Neuronal stem cell (in vitro differentiated cells): Measurements from ENCODE around the gene FAM47E. TPM values are rescaled to one million over a fixed set of nuclear protein-coding genes. Genes with fewer than 3 reads are reported as not detected.
A peak's percentile ranks its signal among the peaks of the same experiment; 100 is the strongest.

ENCODE experiments used
- DNase-seq: peaks from one replicate; pipeline ENCODE4 v3.0.0-alpha.2; 2013; ENCODE audit warnings: low spot score
- H2AFZ ChIP-seq: one replicate; pipeline ENCODE4 v1.6.1; 2013; ENCODE audit warnings: mild to moderate bottlenecking, low read length, inconsistent platforms
- H2AK5ac ChIP-seq: 2 replicates; pipeline ENCODE4 v1.6.1; 2013; ENCODE audit warnings: low read depth, mild to moderate bottlenecking, inconsistent platforms, low read length, moderate library complexity, mixed read lengths
- H2BK120ac ChIP-seq: 2 replicates; pipeline ENCODE4 v1.6.1; 2013; ENCODE audit warnings: low read depth, mild to moderate bottlenecking, inconsistent platforms, low read length, moderate library complexity, mixed read lengths
- H2BK12ac ChIP-seq: one replicate; pipeline ENCODE4 v1.6.1; 2013; ENCODE audit warnings: low read length, inconsistent platforms
- H2BK15ac ChIP-seq: 2 replicates; pipeline ENCODE4 v1.6.1; 2013; ENCODE audit warnings: mild to moderate bottlenecking, low read length, inconsistent platforms, mixed read lengths
- H2BK5ac ChIP-seq: one replicate; pipeline ENCODE4 v1.6.1; 2013; ENCODE audit warnings: inconsistent platforms, mild to moderate bottlenecking, low read length, moderate library complexity
- H3K14ac ChIP-seq: one replicate; pipeline ENCODE4 v1.6.1; 2013; ENCODE audit warnings: low read length, inconsistent platforms
- H3K18ac ChIP-seq: 2 replicates; pipeline ENCODE4 v1.6.1; 2013; ENCODE audit warnings: low read length, inconsistent platforms
- H3K23ac ChIP-seq: 2 replicates; pipeline ENCODE4 v1.6.1; 2013; ENCODE audit warnings: low read depth, mild to moderate bottlenecking, mixed read lengths, low read length, inconsistent platforms; ENCODE audit not compliant: poor library complexity
- H3K27ac ChIP-seq: replicated peaks from 3 replicates; pipeline ENCODE4 v1.5.1; 2013; ENCODE audit warnings: low read length, inconsistent platforms
- H3K27me3 ChIP-seq, 3 experiments: 2 replicates each; pipeline ENCODE4 v1.6.1; 2013; ENCODE audit warnings: low read length in 3 of 3, mild to moderate bottlenecking in 2 of 3, inconsistent platforms in 1 of 3, low read depth in 1 of 3, mixed read lengths in 1 of 3, moderate library complexity in 1 of 3; ENCODE audit not compliant: control insufficient read depth in 3 of 3, insufficient read depth in 3 of 3
- H3K36me3 ChIP-seq, 2 donors: replicated peaks in 1 of 2; 2 replicates each; pipeline ENCODE4 v1.6.1; 2013; ENCODE audit warnings: low read length in 2 of 2; ENCODE audit not compliant: control insufficient read depth in 2 of 2, insufficient read depth in 2 of 2
- H3K4ac ChIP-seq: 2 replicates; pipeline ENCODE4 v1.6.1; 2013; ENCODE audit warnings: inconsistent platforms, mild to moderate bottlenecking, low read length, moderate library complexity
- H3K4me1 ChIP-seq, 2 donors: 1 replicate in 1 of 2; 2 replicates in 1 of 2; pipeline ENCODE4 v1.6.1; 2013; ENCODE audit warnings: low read length in 2 of 2, low read depth in 1 of 2; ENCODE audit not compliant: control insufficient read depth in 2 of 2, insufficient read depth in 1 of 2
- H3K4me2 ChIP-seq: one replicate; pipeline ENCODE4 v1.6.1; 2013; ENCODE audit warnings: mild to moderate bottlenecking, low read length, inconsistent platforms; ENCODE audit not compliant: insufficient read depth, poor library complexity, severe bottlenecking
- H3K4me3 ChIP-seq, 2 donors: 2 replicates each; pipeline ENCODE4 v1.5.1; 2013; ENCODE audit warnings: low read length in 2 of 2, mild to moderate bottlenecking in 2 of 2, inconsistent platforms in 1 of 2, moderate library complexity in 1 of 2
- H3K79me1 ChIP-seq: one replicate; pipeline ENCODE4 v1.6.1; 2013; ENCODE audit warnings: low read depth, mild to moderate bottlenecking, inconsistent platforms, low read length, moderate library complexity
- H3K9ac ChIP-seq: one replicate; pipeline ENCODE4 v1.6.1; 2013; ENCODE audit warnings: mild to moderate bottlenecking, low read depth, low read length, inconsistent platforms; ENCODE audit not compliant: poor library complexity
- H3K9me3 ChIP-seq, 2 donors: replicated peaks in 1 of 2; 2 replicates each; pipeline versions ENCODE3 to v1.6.1; 2013; ENCODE audit warnings: low read length in 2 of 2, mild to moderate bottlenecking in 2 of 2, inconsistent platforms in 1 of 2, low read depth in 1 of 2, mixed read lengths in 1 of 2, moderate library complexity in 1 of 2; ENCODE audit not compliant: control insufficient read depth in 2 of 2, insufficient read depth in 1 of 2
- H4K8ac ChIP-seq: one replicate; pipeline ENCODE4 v1.6.1; 2013; ENCODE audit warnings: low read depth, mild to moderate bottlenecking, inconsistent platforms, low read length, moderate library complexity
- H4K91ac ChIP-seq: one replicate; pipeline ENCODE4 v1.6.1; 2013; ENCODE audit warnings: low read length, low read depth, mild to moderate bottlenecking, inconsistent platforms; ENCODE audit not compliant: poor library complexity
- WGBS, 2 donors: extraction: QIAGEN DNeasy Blood & Tissue Kit; methylation state at CpG; one replicate each; pipeline ENCODE4 v1.1.7; 2013; ENCODE audit warnings: missing lambda C conversion rate in 2 of 2, mixed read lengths in 1 of 2; ENCODE audit not compliant: insufficient read length in 2 of 2, insufficient replicate concordance in 1 of 2; ENCODE audit errors: extremely low coverage in 2 of 2; 5-methylcytosine and 5-hydroxymethylcytosine counted together
- polyA plus RNA-seq, 2 experiments: library from polyadenylated mRNA; stranded (reverse); fragments of 200-250 nt; gene quantifications; one replicate each; pipeline ENCODE4 v1.2.3, GENCODE V29; 2013

Gene FAM47E, protein sequence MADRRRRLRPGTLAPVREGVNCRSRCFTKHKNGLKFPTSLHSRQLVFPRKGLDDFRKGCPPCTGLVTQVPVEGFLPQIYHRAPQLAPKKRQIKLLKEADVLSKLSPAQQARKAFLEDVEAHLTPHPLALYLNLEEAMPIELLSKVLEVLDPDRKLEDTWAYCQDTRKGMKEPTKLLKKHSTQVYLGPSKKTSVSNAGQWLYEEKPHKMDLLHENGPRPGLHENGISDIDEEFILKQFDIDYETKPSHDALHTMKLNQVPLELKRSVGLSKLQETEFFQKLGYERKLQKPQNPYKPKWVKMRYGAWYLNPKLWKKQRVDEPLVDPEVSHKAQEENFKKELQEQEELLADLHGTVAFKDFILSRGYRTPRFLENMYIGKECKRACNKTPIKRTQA
- 7.5 TPM for polyA plus RNA-seq (2013, experiment 1 of 2)
- polyA plus RNA-seq (2013, experiment 2 of 2) = 5.0 TPM

DNA sequence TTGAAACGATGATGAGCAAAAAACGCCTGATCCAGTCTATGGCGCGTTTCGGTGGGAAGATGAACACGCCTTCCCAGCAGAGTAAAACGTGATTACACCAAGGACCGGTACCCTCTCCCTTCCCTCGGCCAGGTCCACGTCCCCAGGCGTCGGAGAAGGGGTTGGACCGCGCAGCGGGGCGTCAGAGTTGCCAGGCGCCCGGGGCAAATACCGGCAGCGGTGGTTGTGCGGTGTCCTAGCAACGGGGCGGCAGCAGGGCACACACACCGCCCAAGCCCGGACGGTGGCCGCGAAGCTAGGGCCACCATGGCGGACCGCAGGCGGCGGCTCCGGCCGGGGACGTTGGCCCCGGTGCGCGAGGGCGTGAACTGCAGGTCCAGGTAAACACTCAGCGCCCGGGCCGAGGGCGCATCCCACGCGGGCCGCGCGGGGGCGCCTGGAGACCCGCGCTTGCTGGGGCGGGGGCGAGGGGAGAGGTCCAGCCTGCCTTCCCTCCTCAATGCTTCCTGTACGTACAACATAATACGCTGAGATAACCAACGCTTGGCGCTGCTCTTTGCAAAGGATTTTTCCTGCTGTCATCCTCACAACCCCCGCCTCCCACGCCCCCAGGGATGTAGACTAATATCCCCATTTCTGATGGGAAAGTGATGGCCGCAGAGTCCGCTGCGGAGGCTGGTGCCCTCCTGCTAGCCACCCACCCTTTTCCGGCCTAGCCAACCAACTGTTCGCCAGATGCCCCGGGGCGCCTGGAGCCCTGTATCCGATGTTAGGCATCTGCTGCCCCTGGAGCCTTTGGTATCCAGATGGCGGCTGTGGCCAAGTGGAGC, at the start of gene FAM47E:
Gene FAM47E (plus strand): TSS at position 281 of the 830 bp plus-strand sequence. CDS start 26 bp downstream, at position 307.
- no CpG with 5 or more reads among the region's 68 CpGs for WGBS, 2 donors

DNA sequence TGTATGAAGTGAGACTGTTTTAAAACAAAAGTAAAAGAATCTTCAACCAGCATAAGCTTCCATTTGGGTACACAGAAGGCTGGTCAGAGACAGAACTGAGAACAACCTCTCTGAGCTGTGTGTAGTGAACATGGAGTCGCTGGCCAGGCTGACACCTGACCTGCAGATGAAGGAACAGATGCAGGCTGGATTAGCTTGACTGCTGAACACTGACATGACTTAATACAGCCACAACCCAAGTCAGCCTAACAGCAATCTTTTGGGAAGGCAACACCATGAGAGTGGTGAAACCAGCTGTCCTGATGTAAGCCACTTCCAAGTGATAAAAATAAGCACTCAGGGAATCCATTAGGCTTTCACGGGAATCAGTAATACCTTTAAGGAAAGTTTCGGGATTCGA, 48.0 kb upstream of the FAM47E start:
- no peak for DNase-seq

More for the DNA sequence above, at the start of gene FAM47E:
- Histone ChIP-seq H3K4me2 (peak within 1 kb of the TSS; percentile 76), H3K79me1 (no peaks in the 10 kb centered on the region), H3K14ac (peak within 1 kb of the TSS; percentile 95), H2AFZ (peak within 1 kb of the TSS; percentile 97), H3K18ac (peak within 1 kb of the TSS; percentile 95), H3K4ac (no peak within 1 kb of the TSS), H3K4me3 (peak within 1 kb of the TSS; percentile 55 to 82), H3K4me1 (peaks cover 6 to 8% of the 10 kb centered on the region in 2 donors), H2BK12ac (peak within 1 kb of the TSS; percentile 46), H3K27me3 (peaks cover 0 to 24% (median 2%) of the 10 kb centered on the region in 3 experiments), H3K9ac (peak within 1 kb of the TSS; percentile 80), H2AK5ac (peak within 1 kb of the TSS; percentile 91), H2BK120ac (peak within 1 kb of the TSS; percentile 78), H2BK5ac (peak within 1 kb of the TSS; percentile 59), H4K8ac (no peak within 1 kb of the TSS), H2BK15ac (peak within 1 kb of the TSS; percentile 54), H3K27ac (no peak within 1 kb of the TSS), H4K91ac (no peak within 1 kb of the TSS), H3K36me3 (no peaks in the 10 kb centered on the region), H3K23ac (peak within 1 kb of the TSS; percentile 76), H3K9me3 (no peaks in the 10 kb centered on the region)
- peak; percentile 77 for DNase-seq

DNA sequence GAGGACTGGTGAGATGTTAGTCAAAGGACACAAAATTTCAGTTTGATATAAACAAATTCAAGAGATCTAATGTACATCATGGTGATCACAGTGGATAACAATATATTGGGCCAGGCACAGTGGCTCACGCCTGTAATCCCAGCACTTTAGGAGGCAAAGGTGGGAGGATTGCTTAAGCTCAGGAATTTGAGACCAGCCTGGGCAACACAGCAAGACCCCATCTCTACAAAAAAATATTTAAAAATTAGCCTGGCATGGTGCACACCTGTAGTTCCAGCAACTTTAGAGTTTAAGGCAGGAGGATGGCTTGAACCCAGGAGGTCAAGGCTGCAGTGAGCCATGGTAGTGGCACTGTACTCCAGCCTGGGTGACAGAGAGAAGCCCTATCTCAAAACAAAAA, 46.6 kb upstream of the FAM47E start:
- DNase-seq = no peak
- Histone ChIP-seq H3K4me3 (no peak overlapping the region), H2AK5ac (no peak overlapping the region), H3K18ac (no peak overlapping the region), H3K9ac (no peak overlapping the region), H4K91ac (no peak overlapping the region), H2BK120ac (no peak overlapping the region), H3K27ac (no peak overlapping the region), H3K27me3 (no peaks in the 10 kb centered on the region), H3K14ac (no peak overlapping the region), H2BK5ac (no peak overlapping the region), H3K9me3 (no peaks in the 10 kb centered on the region), H4K8ac (no peak overlapping the region), H3K23ac (no peak overlapping the region), H3K4me2 (no peak overlapping the region), H3K4ac (no peak overlapping the region), H3K4me1 (no peaks in the 10 kb centered on the region), H2BK12ac (no peak overlapping the region), H3K79me1 (peaks cover 2% of the 10 kb centered on the region), H3K36me3 (peaks cover 2 to 10% of the 10 kb centered on the region in 2 donors), H2AFZ (no peak overlapping the region), H2BK15ac (no peak overlapping the region)
- WGBS, 2 donors = no CpG with 5 or more reads among the region's 1 CpG

More for the DNA sequence above, 48.0 kb upstream of the FAM47E start:
- H3K36me3 ChIP-seq = peaks cover 0 to 4% of the 10 kb centered on the region in 2 donors
- WGBS, 2 donors = no CpG with 5 or more reads among the region's 4 CpGs
- no peak overlapping the region for H2AFZ ChIP-seq
- no peak overlapping the region for H2BK120ac ChIP-seq
- no peak overlapping the region for H3K4ac ChIP-seq
- no peak overlapping the region for H3K4me3 ChIP-seq
- H3K23ac ChIP-seq = no peak overlapping the region
- no peak overlapping the region for H3K18ac ChIP-seq
- no peak overlapping the region for H3K9ac ChIP-seq
- no peak overlapping the region for H3K4me2 ChIP-seq
- no peak overlapping the region for H3K14ac ChIP-seq
- no peak overlapping the region for H3K27ac ChIP-seq
- H3K27me3 ChIP-seq = no peaks in the 10 kb centered on the region
- no peak overlapping the region for H2AK5ac ChIP-seq
- H2BK5ac ChIP-seq = no peak overlapping the region
- H3K79me1 ChIP-seq = no peaks in the 10 kb centered on the region
- H4K91ac ChIP-seq = no peak overlapping the region
- H4K8ac ChIP-seq = no peak overlapping the region
- H3K9me3 ChIP-seq = no peaks in the 10 kb centered on the region
- no peak overlapping the region for H2BK15ac ChIP-seq
- H3K4me1 ChIP-seq = peaks cover under 1 to 1% of the 10 kb centered on the region in 2 donors
- H2BK12ac ChIP-seq = no peak overlapping the region

DNA sequence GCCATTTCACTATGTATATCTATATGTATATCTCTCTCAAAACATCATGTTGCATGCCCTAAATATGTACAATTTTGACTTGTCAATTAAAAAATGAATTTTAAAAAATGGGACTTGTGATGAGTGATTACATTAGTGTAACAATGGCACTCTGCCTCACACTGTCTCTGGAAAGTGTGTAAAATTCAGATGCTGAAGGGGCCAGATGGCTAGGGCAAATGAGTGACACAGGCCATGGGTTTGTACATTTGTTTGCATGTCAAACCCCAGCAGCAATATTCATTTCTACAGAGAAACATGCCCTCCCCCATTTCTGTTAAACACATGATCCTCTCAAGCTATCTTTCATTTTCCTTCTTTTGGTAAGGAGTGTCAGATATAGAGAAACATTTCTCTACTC, 46.0 kb upstream of the FAM47E start:
- Histone ChIP-seq H3K4me1 (no peaks in the 10 kb centered on the region), H3K23ac (no peak overlapping the region), H3K27ac (no peak overlapping the region), H4K8ac (no peak overlapping the region), H3K36me3 (peaks cover 2 to 15% of the 10 kb centered on the region in 2 donors), H3K79me1 (peaks cover 2% of the 10 kb centered on the region), H3K4ac (no peak overlapping the region), H2BK15ac (no peak overlapping the region), H2BK12ac (no peak overlapping the region), H3K14ac (no peak overlapping the region), H3K9me3 (no peaks in the 10 kb centered on the region), H2BK5ac (no peak overlapping the region), H3K18ac (no peak overlapping the region), H3K4me2 (no peak overlapping the region), H3K9ac (no peak overlapping the region), H3K27me3 (no peaks in the 10 kb centered on the region), H2AFZ (no peak overlapping the region), H2BK120ac (no peak overlapping the region), H3K4me3 (no peak overlapping the region), H2AK5ac (no peak overlapping the region), H4K91ac (no peak overlapping the region)
- DNase-seq = no peak
